OCI-LY3 (cell line): Measurements from ENCODE around the gene MRNIP.

Experiments
- H2AFZ ChIP-seq: fragments of 200-600, 300-600 bp; shearing (Covaris generic); 2 replicates; pipeline ENCODE4 v1.6.0; 2014; ENCODE audit warnings: antibody characterized with exemption, low read depth, low read length
- H3K27ac ChIP-seq: fragments of 200-600, 300-600 bp; sonication (generic); 2 replicates; pipeline ENCODE4 v1.5.1; 2014; ENCODE audit warnings: mild to moderate bottlenecking, low read length, moderate library complexity, mixed read lengths
- H3K27me3 ChIP-seq: fragments of 200-600, 300-600 bp; sonication (generic); 2 replicates; pipeline ENCODE4 v1.6.1; 2014; ENCODE audit warnings: low read depth, low read length, mixed read lengths
- H3K36me3 ChIP-seq: fragments of 200-600, 300-600 bp; sonication (generic); replicated peaks from 2 replicates; pipeline ENCODE3; 2014; ENCODE audit warnings: low read depth, low read length, mixed read lengths
- H3K4me1 ChIP-seq: fragments of 300-600, 200-600 bp; sonication (generic); 2 replicates; pipeline ENCODE4 v1.6.1; 2014; ENCODE audit warnings: low read length, mixed read lengths
- H3K4me2 ChIP-seq: fragments of 200-600, 300-600 bp; sonication (generic); 2 replicates; pipeline ENCODE4 v1.6.1; 2014; ENCODE audit warnings: low read length, mixed read lengths
- H3K4me3 ChIP-seq: fragments of 300-600, 200-600 bp; sonication (generic); 2 replicates; pipeline ENCODE4 v1.5.1; 2014; ENCODE audit warnings: antibody characterized with exemption, mild to moderate bottlenecking, low read length, moderate library complexity
- H3K79me2 ChIP-seq: fragments of 300-600, 200-600 bp; shearing (Covaris generic); 2 replicates; pipeline ENCODE4 v1.6.1; 2014; ENCODE audit warnings: mild to moderate bottlenecking, low read length, mixed read lengths
- H3K9ac ChIP-seq: fragments of 300-600, 200-600 bp; shearing (Covaris generic); 2 replicates; pipeline ENCODE4 v1.6.0; 2014; ENCODE audit warnings: mild to moderate bottlenecking, low read length, moderate library complexity
- H3K9me3 ChIP-seq: fragments of 200-600, 300-600 bp; shearing (Covaris generic); 2 replicates; pipeline ENCODE4 v1.6.1; 2014; ENCODE audit warnings: low read length, mixed read lengths; ENCODE audit not compliant: insufficient read depth
- H4K20me1 ChIP-seq: fragments of 200-600, 300-600 bp; sonication (generic); 2 replicates; pipeline ENCODE4 v1.6.1; 2016; ENCODE audit warnings: low read length, mixed read lengths; ENCODE audit not compliant: insufficient read depth
- CTCF ChIP-seq: fragments of 200-600, 300-600 bp; sonication (generic); IDR thresholded peaks from 2 replicates; pipeline ENCODE4 v1.5.1; 2014; ENCODE audit warnings: antibody characterized with exemption, low read length, low read depth
- EZH2phosphoT487 ChIP-seq: fragments of 200-600 bp; shearing (Covaris generic); IDR thresholded peaks from 2 replicates; pipeline ENCODE4 v1.6.1; 2018; ENCODE audit warnings: antibody characterized with exemption, mixed run types, low read depth

The MRNIP gene

GRCh38 chr5:179852993-179853547 is 5.5 kb downstream of the MRNIP start:
- TF ChIP-seq CTCF (no peak), EZH2phosphoT487 (no peak)
- Histone ChIP-seq H3K27ac (peak overlapping the region; percentile 87), H3K79me2 (peaks cover 43% of the 10 kb centered on the region), H2AFZ (no peak overlapping the region), H3K36me3 (peaks cover 45% of the 10 kb centered on the region), H3K4me2 (peak overlapping the region; percentile 78), H4K20me1 (no peaks in the 10 kb centered on the region), H3K27me3 (no peaks in the 10 kb centered on the region), H3K4me3 (peak overlapping the region; percentile 53), H3K9ac (peak overlapping the region; percentile 33; the same call in 1 of the 2 replicates), H3K4me1 (peaks cover 22% of the 10 kb centered on the region), H3K9me3 (no peaks in the 10 kb centered on the region)

GRCh38 chr5:179841621-179842020 is 17.0 kb downstream of the MRNIP start:
- peaks cover 64% of the 10 kb centered on the region for H3K36me3 ChIP-seq

GRCh38 chr5:179840766-179841165 is 17.9 kb downstream of the MRNIP start:
- Histone ChIP-seq H3K9ac (no peak overlapping the region), H3K9me3 (peaks cover 8% of the 10 kb centered on the region; the same call in 1 of the 2 replicates), H4K20me1 (peaks cover 20% of the 10 kb centered on the region; the same call in 1 of the 2 replicates), H2AFZ (no peak overlapping the region), H3K4me3 (no peak overlapping the region), H3K79me2 (no peaks in the 10 kb centered on the region), H3K27ac (no peak overlapping the region), H3K4me2 (no peak overlapping the region), H3K4me1 (no peaks in the 10 kb centered on the region), H3K36me3 (peaks cover 63% of the 10 kb centered on the region), H3K27me3 (no peaks in the 10 kb centered on the region)
- no peak for TF ChIP-seq CTCF
- no peak for TF ChIP-seq EZH2phosphoT487

More at GRCh38 chr5:179841621-179842020, 17.0 kb downstream of the MRNIP start:
- no peaks in the 10 kb centered on the region for H3K79me2 ChIP-seq
- H3K9ac ChIP-seq: no peak overlapping the region
- TF ChIP-seq CTCF: no peak
- TF ChIP-seq EZH2phosphoT487: no peak
- no peak overlapping the region for H3K4me2 ChIP-seq
- peaks cover 17% of the 10 kb centered on the region; the same call in 1 of the 2 replicates for H4K20me1 ChIP-seq
- no peak overlapping the region for H3K4me3 ChIP-seq
- H3K27ac ChIP-seq: no peak overlapping the region
- peaks cover 8% of the 10 kb centered on the region; the same call in 1 of the 2 replicates for H3K9me3 ChIP-seq
- H3K27me3 ChIP-seq: no peaks in the 10 kb centered on the region
- H2AFZ ChIP-seq: no peak overlapping the region
- H3K4me1 ChIP-seq: no peaks in the 10 kb centered on the region

- H3K9me3 ChIP-seq: peaks cover 8% of the 10 kb centered on the region; the same call in 1 of the 2 replicates
- TF ChIP-seq CTCF: no peak
- TF ChIP-seq EZH2phosphoT487: no peak
- H3K9ac ChIP-seq: no peak overlapping the region
- peaks cover 20% of the 10 kb centered on the region; the same call in 1 of the 2 replicates for H4K20me1 ChIP-seq
- H3K4me1 ChIP-seq: no peaks in the 10 kb centered on the region
- no peak overlapping the region for H3K4me3 ChIP-seq
- peaks cover 59% of the 10 kb centered on the region for H3K36me3 ChIP-seq
- no peak overlapping the region for H2AFZ ChIP-seq
- H3K27me3 ChIP-seq: no peaks in the 10 kb centered on the region
- no peaks in the 10 kb centered on the region for H3K79me2 ChIP-seq
- no peak overlapping the region for H3K4me2 ChIP-seq
- no peak overlapping the region for H3K27ac ChIP-seq
These were observed 18.3 kb downstream of the MRNIP start for GRCh38 chr5:179840321-179840720.
